Measurements from ENCODE around the gene RTN4RL2.

DNA sequence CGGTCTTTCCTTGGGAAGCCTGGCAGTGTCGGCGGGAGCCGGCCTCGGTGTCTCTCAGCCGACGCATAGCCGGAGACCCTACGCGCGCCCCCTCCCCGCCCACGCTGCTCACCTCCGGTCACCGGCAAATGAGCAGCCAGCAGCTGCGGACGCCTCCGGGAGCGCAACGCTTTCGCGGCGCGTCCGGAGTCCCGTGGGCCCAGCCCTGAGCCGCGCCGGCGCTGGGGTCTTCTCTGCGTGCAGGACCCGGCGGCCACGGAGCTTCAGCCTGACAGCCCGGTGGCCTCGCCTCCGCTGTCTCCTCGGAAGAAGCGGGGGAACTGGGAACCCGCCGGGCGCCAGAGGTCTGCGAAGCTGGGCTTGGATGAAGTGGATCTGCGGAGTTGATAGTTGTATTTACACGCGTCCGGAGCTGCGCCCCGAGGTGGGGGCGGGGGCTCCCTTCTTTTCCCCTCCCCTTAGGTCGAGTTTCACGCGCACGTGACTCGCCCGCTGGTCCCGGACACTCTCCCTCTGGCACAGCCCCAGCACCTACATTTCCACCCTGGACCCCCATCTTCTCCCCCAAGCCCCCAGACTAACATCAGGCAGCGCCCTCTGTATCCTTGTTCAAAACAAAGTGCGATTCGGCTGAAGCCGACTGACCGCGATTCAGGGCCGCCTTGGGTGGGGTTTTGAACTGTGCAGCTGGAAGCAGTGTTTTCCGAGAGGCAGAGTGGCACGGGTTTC, 55.2 kb downstream of the RTN4RL2 start, which contains the start of gene SLC43A1:
- TF ChIP-seq POLR2A (IDR thresholded peaks at IDR 0.05; ENCODE audit: low read length) (peak; percentile 67), GATA1 (IDR thresholded peaks at IDR 0.05; ENCODE audit: low read depth, low read length) (no peak)
